PC-3 (cell line): ENCODE measurements around the gene EXD3. TPM values are rescaled to one million over a fixed set of nuclear protein-coding genes. Genes with fewer than 3 reads are reported as not detected.

Source experiments
- ATAC-seq: fragments of 200-7000 bp; cut with Tn5 transposase; 2 replicates; pipeline ENCODE4 v1.9.1; 2020; ENCODE audit warnings: mild to moderate bottlenecking, moderate library complexity
- BruUV-seq: library from RNA; stranded (reverse); fragments of 400-500 nt; replicated peaks from 2 replicates; lab custom pipeline; 2021; lab: Mats Ljungman, UMichigan
- CTCF ChIA-PET: fragments of 300-600 bp; sonication (Branson Sonifier 250); formaldehyde crosslinking; loops from one replicate; lab custom pipeline; 2022; ENCODE audit warnings: antibody characterized with exemption; lab: Charles Lee
- POLR2A ChIA-PET: fragments of 300-600 bp; sonication (Branson Sonifier 250); formaldehyde crosslinking; loops from one replicate; lab custom pipeline; 2022; ENCODE audit warnings: antibody characterized with exemption; ENCODE audit not compliant: unreplicated experiment; lab: Charles Lee
- DNase-seq: peaks from one replicate; pipeline ENCODE4 v3.0.0-alpha.2; 2015
- H2AFZ ChIP-seq: fragments of 300-600 bp; sonication (generic); 2 replicates; pipeline ENCODE4 v1.6.0; 2016; ENCODE audit warnings: antibody characterized with exemption, low read length
- H3F3A ChIP-seq: fragments of 300-600 bp; sonication (generic); one replicate; pipeline ENCODE4 v1.6.0; 2017; ENCODE audit warnings: antibody characterized with exemption, low read length, control low read depth, mild to moderate bottlenecking; ENCODE audit not compliant: unreplicated experiment
- H3K27ac ChIP-seq: fragments of 300-600 bp; sonication (generic); 2 replicates; pipeline ENCODE4 v1.5.1; 2016; ENCODE audit warnings: mild to moderate bottlenecking, low read length
- H3K27me3 ChIP-seq: fragments of 300-600 bp; sonication (generic); 2 replicates; pipeline ENCODE4 v1.6.1; 2016; ENCODE audit warnings: low read length, mixed read lengths
- H3K36me3 ChIP-seq: fragments of 300-600 bp; sonication (generic); 2 replicates; pipeline ENCODE4 v1.6.1; 2016; ENCODE audit warnings: low read depth, mixed run types, low read length, mixed read lengths
- H3K4me1 ChIP-seq: fragments of 300-600 bp; sonication (generic); 2 replicates; pipeline ENCODE4 v1.5.1; 2016; ENCODE audit warnings: low read length; ENCODE audit not compliant: insufficient read depth
- H3K4me2 ChIP-seq: fragments of 300-600 bp; sonication (generic); 2 replicates; pipeline ENCODE4 v1.6.0; 2016; ENCODE audit warnings: low read length
- H3K4me3 ChIP-seq: fragments of 300-600 bp; sonication (generic); 2 replicates; pipeline ENCODE4 v1.5.1; 2016; ENCODE audit warnings: mild to moderate bottlenecking, low read length, mixed read lengths
- H3K79me2 ChIP-seq: fragments of 300-600 bp; sonication (generic); 2 replicates; pipeline ENCODE4 v1.6.1; 2017; ENCODE audit warnings: low read length, mixed read lengths
- H3K9ac ChIP-seq: fragments of 300-600 bp; sonication (generic); 2 replicates; pipeline ENCODE4 v1.6.0; 2016; ENCODE audit warnings: mild to moderate bottlenecking, low read length
- H3K9me2 ChIP-seq: fragments of 300-600 bp; sonication (generic); replicated peaks from 2 replicates; pipeline ENCODE4 v1.6.1; 2016; ENCODE audit warnings: mixed run types, low read length, mixed read lengths
- H3K9me3 ChIP-seq: fragments of 300-600 bp; sonication (generic); 2 replicates; pipeline ENCODE4 v1.6.1; 2016; ENCODE audit warnings: low read length, mixed read lengths
- H4K20me1 ChIP-seq: fragments of 300-600 bp; sonication (generic); 2 replicates; pipeline ENCODE4 v1.6.1; 2016; ENCODE audit warnings: low read length, mixed read lengths
- EZH2 ChIP-seq: fragments of 300-600 bp; sonication (generic); IDR thresholded peaks from one replicate; pipeline ENCODE4 v1.6.1; 2017; ENCODE audit warnings: antibody characterized with exemption, mild to moderate bottlenecking, low read length; ENCODE audit not compliant: unreplicated experiment
- EZH2phosphoT487 ChIP-seq: fragments of 300-600 bp; sonication (generic); IDR thresholded peaks from 2 replicates; pipeline ENCODE4 v1.6.1; 2018; ENCODE audit warnings: mild to moderate bottlenecking, antibody characterized with exemption, low read length, borderline replicate concordance
- intact Hi-C: fragments of 100-400 bp; cut with micrococcal nuclease; formaldehyde crosslinking; loops from 2 replicates; pipeline ENCODE4 v1.9.0; 2023
- total RNA-seq: library from RNA; depleted of rRNA; stranded (reverse); fragments of >200 nt; gene quantifications from 2 replicates; pipeline ENCODE4 v1.2.3, GENCODE V29; 2014
- TF ChIP-seq, protein P1 (sequence below): fragments of 300-600 bp; sonication (generic); conservative IDR thresholded peaks from 2 replicates; pipeline ENCODE4 v1.5.1; 2017; ENCODE audit warnings: antibody characterized with exemption, low read depth, mild to moderate bottlenecking, low read length

EXD3 gene
- total RNA-seq, 1 experiment from 2014 or later = 1.9 TPM

DNA sequence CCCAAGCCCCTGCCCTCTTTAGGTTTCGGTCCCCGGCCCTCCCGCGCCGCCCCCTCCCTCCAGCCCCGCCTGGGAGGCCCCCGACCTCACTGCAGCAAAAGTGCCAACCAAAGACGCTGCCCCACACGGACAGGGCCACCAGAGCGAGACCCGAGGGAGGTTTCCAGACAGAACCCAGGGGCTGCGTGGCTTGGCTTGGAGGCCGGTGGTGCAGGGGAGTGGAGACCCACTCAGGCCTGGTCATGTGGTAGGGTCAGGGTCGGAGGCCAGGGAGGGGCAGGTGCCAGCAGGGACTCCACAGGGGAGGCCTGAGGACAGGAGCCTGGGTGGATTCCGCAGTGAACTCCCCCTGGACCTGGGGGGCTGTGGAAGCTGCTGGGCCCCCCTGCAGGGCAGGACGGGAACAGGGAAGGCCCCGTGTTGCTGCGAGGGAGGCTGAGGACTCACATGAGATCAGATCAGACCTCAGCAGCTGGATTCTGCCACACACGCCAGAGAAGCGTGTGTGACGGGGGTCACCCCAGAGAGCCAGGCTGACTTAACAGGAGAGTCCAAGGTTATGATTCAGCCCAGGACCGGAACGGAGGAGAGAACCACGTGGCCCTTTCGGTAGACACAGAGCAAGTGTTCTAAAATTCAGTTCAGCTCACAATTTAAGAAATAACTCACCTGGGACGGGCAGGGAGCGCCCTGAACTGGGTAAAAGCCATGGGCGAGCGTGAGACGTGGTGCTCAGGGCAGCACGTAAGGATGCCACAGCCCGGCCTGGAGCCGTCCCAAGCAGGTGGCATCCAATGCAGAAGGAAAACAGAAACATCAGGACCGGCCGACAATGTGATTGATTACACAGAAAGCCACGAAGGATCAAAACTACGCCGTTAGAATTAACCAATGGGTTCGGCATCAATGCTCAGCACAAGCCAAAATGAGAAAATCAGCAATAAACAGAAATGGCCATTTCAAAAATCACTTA is 38.9 kb downstream of the EXD3 start:
- Histone ChIP-seq H3K79me2 (no peaks in the 10 kb centered on the region), H4K20me1 (no peaks in the 10 kb centered on the region), H3K27me3 (no peaks in the 10 kb centered on the region), H3K9me3 (no peaks in the 10 kb centered on the region), H3F3A (no peaks in the 10 kb centered on the region), H2AFZ (no peak overlapping the region), H3K36me3 (no peaks in the 10 kb centered on the region), H3K4me3 (no peak overlapping the region), H3K4me2 (no peak overlapping the region), H3K9me2 (no peaks in the 10 kb centered on the region), H3K9ac (no peak overlapping the region), H3K4me1 (no peaks in the 10 kb centered on the region), H3K27ac (no peak overlapping the region)
- DNase-seq (no peak), ATAC-seq (no peak)
- TF ChIP-seq, protein P1, sequence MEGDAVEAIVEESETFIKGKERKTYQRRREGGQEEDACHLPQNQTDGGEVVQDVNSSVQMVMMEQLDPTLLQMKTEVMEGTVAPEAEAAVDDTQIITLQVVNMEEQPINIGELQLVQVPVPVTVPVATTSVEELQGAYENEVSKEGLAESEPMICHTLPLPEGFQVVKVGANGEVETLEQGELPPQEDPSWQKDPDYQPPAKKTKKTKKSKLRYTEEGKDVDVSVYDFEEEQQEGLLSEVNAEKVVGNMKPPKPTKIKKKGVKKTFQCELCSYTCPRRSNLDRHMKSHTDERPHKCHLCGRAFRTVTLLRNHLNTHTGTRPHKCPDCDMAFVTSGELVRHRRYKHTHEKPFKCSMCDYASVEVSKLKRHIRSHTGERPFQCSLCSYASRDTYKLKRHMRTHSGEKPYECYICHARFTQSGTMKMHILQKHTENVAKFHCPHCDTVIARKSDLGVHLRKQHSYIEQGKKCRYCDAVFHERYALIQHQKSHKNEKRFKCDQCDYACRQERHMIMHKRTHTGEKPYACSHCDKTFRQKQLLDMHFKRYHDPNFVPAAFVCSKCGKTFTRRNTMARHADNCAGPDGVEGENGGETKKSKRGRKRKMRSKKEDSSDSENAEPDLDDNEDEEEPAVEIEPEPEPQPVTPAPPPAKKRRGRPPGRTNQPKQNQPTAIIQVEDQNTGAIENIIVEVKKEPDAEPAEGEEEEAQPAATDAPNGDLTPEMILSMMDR = no peak
- TF ChIP-seq EZH2 (no peak), EZH2phosphoT487 (no peak)
- ChIA-PET CTCF (no interaction called here), POLR2A (no interaction called here)
- intact Hi-C loops = no loop called here
- BruUV-seq = no TSS peak

DNA sequence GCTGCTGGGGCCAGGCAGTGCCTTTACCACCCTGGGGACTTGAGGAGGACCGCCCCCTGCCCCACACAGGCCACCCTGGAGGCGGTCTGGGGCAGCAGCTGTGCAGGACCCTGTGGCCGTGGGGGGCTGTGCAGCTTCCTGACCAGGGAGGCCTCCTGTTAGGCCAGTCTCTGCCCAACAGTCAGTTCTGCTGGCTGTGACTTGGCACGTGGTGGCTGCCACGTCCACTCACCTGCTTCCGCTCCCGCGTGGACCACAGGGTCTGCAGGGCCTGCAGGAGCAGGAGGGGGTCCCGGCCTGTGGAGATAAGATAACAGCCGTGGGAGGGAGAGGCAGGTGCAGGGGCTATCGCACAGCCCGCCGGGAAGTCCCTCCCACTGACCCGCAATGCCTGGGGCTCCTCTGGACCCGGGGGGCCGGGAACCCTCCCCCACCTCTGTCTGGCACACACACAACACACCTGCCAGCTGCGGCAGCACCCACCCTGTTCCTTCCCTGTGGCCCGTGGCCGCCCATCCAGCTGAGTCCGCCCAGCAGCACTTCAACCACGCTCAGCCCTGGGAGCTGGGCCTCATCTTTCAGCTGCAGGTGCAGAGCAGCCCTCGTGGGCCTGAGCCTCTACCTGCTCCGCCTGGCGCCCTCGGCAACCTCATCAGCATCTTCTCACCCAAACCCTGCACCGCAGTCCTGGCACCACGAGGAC is 39.7 kb downstream of the EXD3 start:
- DNase-seq = no peak
- ChIA-PET CTCF (no interaction called here), POLR2A (interaction anchor here (0.6 kb wide), 1 partner anchor 106 kb away, joined by 8 read pairs; the partner anchor contains the start of gene TOR4A)
- no peaks in the 10 kb centered on the region for H3K36me3 ChIP-seq
- TF ChIP-seq EZH2phosphoT487 (no peak), EZH2 (no peak)
- TF ChIP-seq, protein P1 = no peak
- intact Hi-C loops = no loop called here
- no peak overlapping the region for H3K27ac ChIP-seq
- BruUV-seq = no TSS peak
- H4K20me1 ChIP-seq = no peaks in the 10 kb centered on the region
- no peaks in the 10 kb centered on the region for H3K9me3 ChIP-seq
- H3K4me3 ChIP-seq = no peak overlapping the region
- H3K4me1 ChIP-seq = no peaks in the 10 kb centered on the region
- ATAC-seq = no peak
- H3K9me2 ChIP-seq = no peaks in the 10 kb centered on the region
- H3F3A ChIP-seq = no peaks in the 10 kb centered on the region
- H3K9ac ChIP-seq = no peak overlapping the region
- no peaks in the 10 kb centered on the region for H3K79me2 ChIP-seq
- H3K4me2 ChIP-seq = no peak overlapping the region
- no peaks in the 10 kb centered on the region for H3K27me3 ChIP-seq
- H2AFZ ChIP-seq = no peak overlapping the region
